Activated CD8-positive, alpha-beta T cell treated with anti-CD3 and anti-CD28 coated beads for 36 hours (primary cell): Measurements from ENCODE around the gene BRAT1. TPM values are rescaled to one million over a fixed set of nuclear protein-coding genes. Genes with fewer than 3 reads are reported as not detected.
"Not testable (repeated sequence)": the region's sequence is repeated elsewhere in the genome, so short reads cannot be mapped to it uniquely, and the experiment has no call there.

Source experiments
- ATAC-seq: fragments of 200-7000 bp; cut with Tn5 transposase; one replicate; pipeline ENCODE4 v1.10.0; 2021; ENCODE audit warnings: mild to moderate bottlenecking, moderate library complexity
- CTCF ChIA-PET: fragments of 350-600 bp; sonication (Branson Sonifier 250); formaldehyde crosslinking; loops from one replicate; lab custom pipeline; 2021; ENCODE audit warnings: antibody characterized with exemption; lab: Charles Lee
- POLR2A ChIA-PET: fragments of 350-600 bp; sonication (Branson Sonifier 250); formaldehyde crosslinking; loops from one replicate; lab custom pipeline; 2021; ENCODE audit warnings: antibody characterized with exemption; lab: Charles Lee
- DNase-seq: peaks from one replicate; pipeline ENCODE4 v3.0.0-alpha.2; 2020
- H3K27ac Mint-ChIP-seq: one replicate; pipeline ENCODE4 v1.8.0; 2021; ENCODE audit warnings: mild to moderate bottlenecking, mixed read lengths
- H3K27me3 Mint-ChIP-seq: one replicate; pipeline ENCODE4 v1.8.0; 2021; ENCODE audit warnings: mixed read lengths
- H3K36me3 Mint-ChIP-seq: one replicate; pipeline ENCODE4 v1.8.0; 2021; ENCODE audit warnings: low read depth, mixed read lengths
- H3K4me1 Mint-ChIP-seq: one replicate; pipeline ENCODE4 v1.8.0; 2021; ENCODE audit warnings: low read depth, mixed read lengths
- H3K4me3 Mint-ChIP-seq: one replicate; pipeline ENCODE4 v1.8.0; 2021; ENCODE audit warnings: mild to moderate bottlenecking, moderate library complexity, mixed read lengths
- H3K9me3 Mint-ChIP-seq: one replicate; pipeline ENCODE4 v1.8.0; 2021; ENCODE audit warnings: mixed read lengths
- CTCF ChIP-seq: fragments of 200-600 bp; IDR thresholded peaks from one replicate; pipeline ENCODE4 v1.8.0; 2022; ENCODE audit warnings: antibody characterized with exemption, mild to moderate bottlenecking
- intact Hi-C: fragments of 100-400 bp; cut with micrococcal nuclease; formaldehyde crosslinking; loops from one replicate; pipeline ENCODE4 v1.10.0; 2022
- total RNA-seq, 2 experiments: library from RNA; stranded (reverse); gene quantifications; one replicate each; pipeline ENCODE4 v1.2.3, GENCODE V29; 2021

The BRAT1 gene
- total RNA-seq, 2 experiments from 2014 or later: 30.9 to 32.6 TPM

GRCh38 chr7:2595258-2595860 lies 40.0 kb upstream of the BRAT1 start:
- DNase-seq: no peak
- no peak overlapping the region for H3K27ac Mint-ChIP-seq
- H3K27me3 Mint-ChIP-seq: no peaks in the 10 kb centered on the region
- ATAC-seq: no peak
- H3K9me3 Mint-ChIP-seq: no peaks in the 10 kb centered on the region
- ChIA-PET POLR2A (no interaction called here), CTCF (interaction anchor here (1.7 kb wide), 1 partner anchor 115 kb away, joined by 4 read pairs; no protein-coding TSS in a partner anchor)
- TF ChIP-seq CTCF: no peak
- intact Hi-C loops: no loop called here
- H3K4me1 Mint-ChIP-seq: no peaks in the 10 kb centered on the region
- no peak overlapping the region for H3K4me3 Mint-ChIP-seq
- peaks cover 5% of the 10 kb centered on the region for H3K36me3 Mint-ChIP-seq

- H3K36me3 Mint-ChIP-seq: peaks cover 5% of the 10 kb centered on the region
- TF ChIP-seq CTCF: no peak
- H3K27me3 Mint-ChIP-seq: no peaks in the 10 kb centered on the region
- DNase-seq: no peak
- no peaks in the 10 kb centered on the region for H3K4me1 Mint-ChIP-seq
- intact Hi-C loops: no loop called here
- ChIA-PET CTCF (interaction anchor here (1.7 kb wide), 1 partner anchor 116 kb away, joined by 4 read pairs; no protein-coding TSS in a partner anchor), POLR2A (no interaction called here)
- ATAC-seq: no peak
- no peaks in the 10 kb centered on the region for H3K9me3 Mint-ChIP-seq
- H3K27ac Mint-ChIP-seq: no peak overlapping the region
- H3K4me3 Mint-ChIP-seq: no peak overlapping the region
Observed at GRCh38 chr7:2594599-2594998, 39.3 kb upstream of the BRAT1 start.

GRCh38 chr7:2593036-2593727 lies 37.9 kb upstream of the BRAT1 start:
- Mint-ChIP-seq H3K27me3 (no peaks in the 10 kb centered on the region), H3K27ac (no peak overlapping the region), H3K36me3 (peaks cover 2% of the 10 kb centered on the region), H3K9me3 (no peaks in the 10 kb centered on the region), H3K4me1 (no peaks in the 10 kb centered on the region), H3K4me3 (no peak overlapping the region)
- ChIA-PET POLR2A (no interaction called here), CTCF (no interaction called here)
- intact Hi-C loops: no loop called here
- DNase-seq (no peak), ATAC-seq (no peak)
- no peak for TF ChIP-seq CTCF

GRCh38 chr7:2592375-2592865 lies 37.1 kb upstream of the BRAT1 start:
- peaks cover 2% of the 10 kb centered on the region for H3K36me3 Mint-ChIP-seq
- H3K4me3 Mint-ChIP-seq: no peak overlapping the region
- H3K27ac Mint-ChIP-seq: no peak overlapping the region
- H3K27me3 Mint-ChIP-seq: no peaks in the 10 kb centered on the region
- ATAC-seq (no peak), DNase-seq (no peak)
- H3K4me1 Mint-ChIP-seq: no peaks in the 10 kb centered on the region
- ChIA-PET POLR2A (no interaction called here), CTCF (no interaction called here)
- no peak for TF ChIP-seq CTCF
- H3K9me3 Mint-ChIP-seq: no peaks in the 10 kb centered on the region
- intact Hi-C loops: no loop called here

- H3K27ac Mint-ChIP-seq, POLR2A ChIA-PET, ATAC-seq, DNase-seq, H3K4me3 Mint-ChIP-seq, CTCF ChIA-PET, H3K36me3 Mint-ChIP-seq, H3K9me3 Mint-ChIP-seq, H3K27me3 Mint-ChIP-seq, intact Hi-C loops, H3K4me1 Mint-ChIP-seq: not testable (repeated sequence)
Observed at GRCh38 chr7:2589941-2590340, 34.6 kb upstream of the BRAT1 start.
